Neural progenitor cell (in vitro differentiated cells): ENCODE results near the gene CRLF2. TPM values are rescaled to one million over a fixed set of nuclear protein-coding genes. Genes with fewer than 3 reads are reported as not detected.
"Not testable (repeated sequence)": the region's sequence is repeated elsewhere in the genome, so short reads cannot be mapped to it uniquely, and the experiment has no call there.

Experiments used
- DNase-seq: peaks from one replicate; pipeline ENCODE4 v3.0.0-alpha.2; 2016; ENCODE audit warnings: low spot score
- H2AFZ ChIP-seq: fragments of 200-600 bp; sonication (generic); replicated peaks from 2 replicates; pipeline ENCODE4 v1.6.1; 2016; ENCODE audit warnings: antibody characterized with exemption
- H3F3A ChIP-seq: fragments of 200-600 bp; sonication (generic); 2 replicates; pipeline ENCODE4 v1.6.1; 2016; ENCODE audit warnings: antibody characterized with exemption, low read depth
- H3K27ac ChIP-seq: fragments of 200-600 bp; sonication (generic); 2 replicates; pipeline ENCODE4 v1.5.1; 2016; ENCODE audit warnings: mild to moderate bottlenecking
- H3K27me3 ChIP-seq: fragments of 200-600 bp; sonication (generic); 2 replicates; pipeline ENCODE4 v1.6.1; 2016; ENCODE audit warnings: mild to moderate bottlenecking, moderate library complexity
- H3K36me3 ChIP-seq: fragments of 200-600 bp; sonication (generic); 2 replicates; pipeline ENCODE4 v1.5.1; 2016
- H3K4me1 ChIP-seq: fragments of 200-600 bp; sonication (generic); 2 replicates; pipeline ENCODE4 v1.6.1; 2016; ENCODE audit warnings: mixed run types
- H3K4me2 ChIP-seq: fragments of 200-600 bp; sonication (generic); 2 replicates; pipeline ENCODE4 v1.6.1; 2016
- H3K4me3 ChIP-seq: fragments of 200-600 bp; sonication (generic); 2 replicates; pipeline ENCODE4 v1.5.1; 2016
- H3K79me2 ChIP-seq: fragments of 200-600 bp; sonication (generic); 2 replicates; pipeline ENCODE4 v1.6.1; 2016; ENCODE audit warnings: low read depth
- H3K9ac ChIP-seq: fragments of 200-600 bp; sonication (generic); 2 replicates; pipeline ENCODE4 v1.6.1; 2016
- H3K9me3 ChIP-seq: fragments of 200-600 bp; sonication (generic); 2 replicates; pipeline ENCODE4 v1.5.1; 2016; ENCODE audit warnings: low read depth
- H4K20me1 ChIP-seq: fragments of 200-600 bp; sonication (generic); 2 replicates; pipeline ENCODE4 v1.6.1; 2016; ENCODE audit warnings: low read depth
- H3K27ac Mint-ChIP-seq: 3 replicates; pipeline ENCODE4 v1.8.0; 2021; ENCODE audit warnings: mixed read lengths
- H3K27me3 Mint-ChIP-seq: 2 replicates; pipeline ENCODE4 v1.8.0; 2022; ENCODE audit warnings: low read depth, mild to moderate bottlenecking, inconsistent platforms, moderate library complexity, mixed read lengths; ENCODE audit not compliant: insufficient read depth
- H3K36me3 Mint-ChIP-seq: 3 replicates; pipeline ENCODE4 v1.8.0; 2021; ENCODE audit warnings: mixed read lengths
- H3K4me1 Mint-ChIP-seq: 3 replicates; pipeline ENCODE4 v1.8.0; 2021; ENCODE audit warnings: mixed read lengths
- H3K4me3 Mint-ChIP-seq: 3 replicates; pipeline ENCODE4 v1.8.0; 2021; ENCODE audit warnings: mild to moderate bottlenecking, moderate library complexity, mixed read lengths
- H3K9me3 Mint-ChIP-seq: 3 replicates; pipeline ENCODE4 v1.8.0; 2020; ENCODE audit warnings: mixed read lengths
- CTCF ChIP-seq: fragments of 200-600 bp; sonication (generic); IDR thresholded peaks from 2 replicates; pipeline ENCODE4 v1.5.1; 2017; ENCODE audit warnings: antibody characterized with exemption, mild to moderate bottlenecking
- EZH2 ChIP-seq: fragments of 200-600 bp; sonication (generic); IDR thresholded peaks from 2 replicates; pipeline ENCODE4 v1.6.1; 2017; ENCODE audit warnings: antibody characterized with exemption, mild to moderate bottlenecking, moderate library complexity
- EZH2phosphoT487 ChIP-seq: fragments of 200-600 bp; sonication (generic); IDR thresholded peaks from 2 replicates; pipeline ENCODE4 v1.6.1; 2017; ENCODE audit warnings: antibody characterized with exemption
- total RNA-seq: library from RNA; depleted of rRNA; stranded (reverse); fragments of >200 nt; gene quantifications from 2 replicates; pipeline ENCODE4 v1.2.3, GENCODE V29; 2015; ENCODE audit warnings: low replicate concordance

The CRLF2 gene
- total RNA-seq, 1 donor from 2014 or later = not detected

GRCh38 chrX:1172496-1172895, 40.0 kb downstream of the CRLF2 start:
- no peaks in the 10 kb centered on the region for H3K27me3 ChIP-seq
- no peaks in the 10 kb centered on the region for H3K36me3 ChIP-seq
- H3K4me1 Mint-ChIP-seq = peaks cover 7% of the 10 kb centered on the region
- peaks cover 23% of the 10 kb centered on the region for H3K27me3 Mint-ChIP-seq
- H4K20me1 ChIP-seq = no peaks in the 10 kb centered on the region
- H3K79me2 ChIP-seq = no peaks in the 10 kb centered on the region
- no peak for DNase-seq
- H2AFZ ChIP-seq = peak overlapping the region; percentile 76
- no peak overlapping the region for H3K4me3 ChIP-seq
- TF ChIP-seq EZH2phosphoT487 = no peak
- TF ChIP-seq CTCF = no peak
- no peak for TF ChIP-seq EZH2
- H3K27ac Mint-ChIP-seq = no peak overlapping the region
- H3K36me3 Mint-ChIP-seq = no peaks in the 10 kb centered on the region
- no peak overlapping the region for H3K4me3 Mint-ChIP-seq
- no peak overlapping the region for H3K4me2 ChIP-seq
- H3K9me3 ChIP-seq = no peaks in the 10 kb centered on the region
- peaks cover 21% of the 10 kb centered on the region for H3F3A ChIP-seq
- H3K9ac ChIP-seq = no peak overlapping the region
- no peak overlapping the region for H3K27ac ChIP-seq
- peaks cover 3% of the 10 kb centered on the region for H3K9me3 Mint-ChIP-seq
- peaks cover 14% of the 10 kb centered on the region for H3K4me1 ChIP-seq

- H3K27me3 Mint-ChIP-seq = peaks cover 22% of the 10 kb centered on the region
- not testable (repeated sequence) for H3K4me3 Mint-ChIP-seq, H3K36me3 Mint-ChIP-seq, H3K27ac Mint-ChIP-seq, H3K9ac ChIP-seq, DNase-seq, H3K4me3 ChIP-seq, H3K9me3 Mint-ChIP-seq, H4K20me1 ChIP-seq, H3K4me2 ChIP-seq, H3K36me3 ChIP-seq, H3K27me3 ChIP-seq, H3K9me3 ChIP-seq, H3K27ac ChIP-seq, H3K79me2 ChIP-seq, H3K4me1 Mint-ChIP-seq
- Histone ChIP-seq H3K4me1 (peaks cover 14% of the 10 kb centered on the region), H2AFZ (peak overlapping the region; percentile 76), H3F3A (peaks cover 20% of the 10 kb centered on the region)
Measured at GRCh38 chrX:1171915-1172314, 40.5 kb downstream of the CRLF2 start.

GRCh38 chrX:1170243-1170642, 42.2 kb downstream of the CRLF2 start:
- peaks cover 12% of the 10 kb centered on the region for H3K4me1 Mint-ChIP-seq
- peaks cover 18% of the 10 kb centered on the region for H3K27me3 Mint-ChIP-seq
- TF ChIP-seq CTCF (no peak), EZH2phosphoT487 (no peak), EZH2 (no peak)
- H3K27me3 ChIP-seq = no peaks in the 10 kb centered on the region
- no peak overlapping the region for H3K4me3 ChIP-seq
- no peaks in the 10 kb centered on the region for H4K20me1 ChIP-seq
- H3F3A ChIP-seq = peaks cover 21% of the 10 kb centered on the region
- H3K79me2 ChIP-seq = no peaks in the 10 kb centered on the region
- H3K4me1 ChIP-seq = peaks cover 18% of the 10 kb centered on the region
- no peaks in the 10 kb centered on the region for H3K9me3 ChIP-seq
- H3K9ac ChIP-seq = no peak overlapping the region
- DNase-seq = peak; percentile 56
- H3K36me3 ChIP-seq = no peaks in the 10 kb centered on the region
- no peak overlapping the region for H2AFZ ChIP-seq
- H3K27ac ChIP-seq = no peak overlapping the region
- H3K36me3 Mint-ChIP-seq = no peaks in the 10 kb centered on the region
- H3K9me3 Mint-ChIP-seq = peaks cover 3% of the 10 kb centered on the region
- H3K4me2 ChIP-seq = no peak overlapping the region
- peak overlapping the region; percentile 24 for H3K27ac Mint-ChIP-seq
- H3K4me3 Mint-ChIP-seq = no peak overlapping the region

- H3K4me1 Mint-ChIP-seq = peaks cover 12% of the 10 kb centered on the region
- H3K36me3 ChIP-seq = no peaks in the 10 kb centered on the region
- peaks cover 18% of the 10 kb centered on the region for H3K27me3 Mint-ChIP-seq
- peaks cover 18% of the 10 kb centered on the region for H3K4me1 ChIP-seq
- H3K4me3 Mint-ChIP-seq = no peak overlapping the region
- H3K27ac ChIP-seq = no peak overlapping the region
- TF ChIP-seq CTCF = no peak
- H3K9me3 Mint-ChIP-seq = peaks cover 3% of the 10 kb centered on the region
- no peak overlapping the region for H3K4me2 ChIP-seq
- H3F3A ChIP-seq = peaks cover 26% of the 10 kb centered on the region
- no peaks in the 10 kb centered on the region for H4K20me1 ChIP-seq
- no peaks in the 10 kb centered on the region for H3K79me2 ChIP-seq
- H3K9me3 ChIP-seq = no peaks in the 10 kb centered on the region
- H3K4me3 ChIP-seq = no peak overlapping the region
- no peak for DNase-seq
- no peaks in the 10 kb centered on the region for H3K36me3 Mint-ChIP-seq
- no peak overlapping the region for H2AFZ ChIP-seq
- no peak overlapping the region for H3K9ac ChIP-seq
- H3K27me3 ChIP-seq = no peaks in the 10 kb centered on the region
- no peak overlapping the region for H3K27ac Mint-ChIP-seq
Measured at GRCh38 chrX:1169189-1169588, 43.3 kb downstream of the CRLF2 start.
